ENCODE results near the gene POMC.
"Not testable (repeated sequence)": the region's sequence is repeated elsewhere in the genome, so short reads cannot be mapped to it uniquely, and the experiment has no call there.

The POMC gene

DNA sequence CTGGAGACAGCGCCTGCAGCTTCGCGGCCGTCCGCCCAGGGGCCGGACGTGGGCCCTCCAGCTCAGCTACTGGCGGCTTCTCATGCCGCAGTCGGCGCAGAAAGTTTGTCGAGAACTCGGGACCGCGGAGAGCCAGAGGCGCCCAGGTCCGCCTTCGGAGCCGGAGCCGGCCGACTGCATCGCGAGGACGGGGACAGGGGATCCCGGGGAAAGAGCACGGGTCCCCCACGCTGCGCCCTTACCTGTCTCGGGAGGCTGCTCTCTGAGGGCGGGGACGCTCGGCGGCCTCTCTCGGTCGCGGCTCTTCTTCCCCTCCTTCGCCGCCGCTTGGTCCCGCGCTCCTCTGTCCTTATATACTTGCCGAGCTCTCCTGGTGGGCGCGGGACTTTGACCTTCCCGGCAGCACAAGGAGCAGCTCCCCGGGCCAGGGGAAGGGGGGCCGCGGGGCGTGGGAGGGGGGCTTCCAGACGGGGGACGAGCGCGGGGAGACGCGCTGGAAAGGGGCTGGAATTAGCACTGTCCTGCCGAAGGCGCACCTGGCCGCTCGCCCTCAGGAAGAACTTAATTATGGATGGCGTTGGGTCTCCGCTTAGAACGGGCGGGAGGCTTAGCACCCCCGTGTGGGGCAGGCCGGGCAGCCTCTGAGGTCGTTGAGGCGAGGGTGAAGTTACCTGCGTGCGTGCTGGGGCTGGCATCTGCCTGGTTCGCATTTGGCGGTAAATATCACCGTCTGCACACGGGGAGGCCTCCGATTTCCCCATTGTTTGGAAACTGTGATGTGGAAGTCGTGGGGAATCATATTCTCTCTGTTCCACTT is at the start of gene POMC:
Gene POMC (minus strand): TSS at position 325 of the 817 bp plus-strand sequence. CDS start 3,808 bp downstream, outside the sequence.
- DNase-seq: peak; percentile 40

DNA sequence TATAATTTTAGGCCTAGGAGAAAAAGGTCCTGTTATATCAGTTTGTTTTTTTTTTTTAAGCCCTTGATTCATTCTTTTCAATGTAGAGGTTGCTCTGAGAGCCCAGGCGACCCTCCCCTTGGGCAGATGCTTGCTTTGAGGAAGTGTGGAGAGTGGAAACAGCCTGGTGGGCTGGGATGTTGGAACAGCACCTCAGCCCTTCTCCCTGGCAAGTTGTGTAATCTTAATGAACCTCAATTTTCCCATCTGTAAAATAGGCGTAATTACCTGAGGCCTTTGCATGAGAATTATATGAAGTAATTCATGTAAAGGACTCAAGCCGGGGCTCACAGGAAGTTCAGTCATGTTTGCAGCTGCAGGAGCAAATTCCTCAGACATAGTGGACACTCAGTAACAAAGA is 49.7 kb upstream of the POMC start:
- DNase-seq: no peak

- DNase-seq: peak; percentile 93
Measured at GRCh38 chr2:25215948-25216679, 47.7 kb upstream of the POMC start.

- no peak for DNase-seq
Measured at GRCh38 chr2:25215232-25215631, 46.9 kb upstream of the POMC start.

- DNase-seq: no peak
Measured at GRCh38 chr2:25213229-25213628, 44.8 kb upstream of the POMC start.

DNA sequence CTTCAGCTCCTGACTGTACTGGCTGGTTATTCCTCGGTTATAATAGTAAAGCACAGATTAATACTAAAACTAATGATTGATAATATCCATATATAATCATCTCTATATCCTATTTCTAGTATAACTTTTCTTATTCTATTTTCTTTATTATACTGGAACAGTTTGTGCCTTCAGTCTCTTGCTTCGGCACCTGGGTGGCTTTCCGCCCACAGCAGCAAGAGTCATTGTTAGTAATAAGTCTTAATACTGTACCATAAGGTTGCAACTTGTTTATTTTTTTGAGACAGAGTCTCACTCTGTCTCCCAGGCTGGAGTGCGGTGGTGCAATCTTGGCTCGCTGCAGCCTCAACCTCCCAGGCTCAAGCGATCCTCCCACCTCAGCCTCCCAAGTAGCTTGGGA is 42.5 kb upstream of the POMC start:
- not testable (repeated sequence) for DNase-seq

GRCh38 chr2:25207078-25207545 is 38.7 kb upstream of the POMC start:
- no peak for DNase-seq

DNA sequence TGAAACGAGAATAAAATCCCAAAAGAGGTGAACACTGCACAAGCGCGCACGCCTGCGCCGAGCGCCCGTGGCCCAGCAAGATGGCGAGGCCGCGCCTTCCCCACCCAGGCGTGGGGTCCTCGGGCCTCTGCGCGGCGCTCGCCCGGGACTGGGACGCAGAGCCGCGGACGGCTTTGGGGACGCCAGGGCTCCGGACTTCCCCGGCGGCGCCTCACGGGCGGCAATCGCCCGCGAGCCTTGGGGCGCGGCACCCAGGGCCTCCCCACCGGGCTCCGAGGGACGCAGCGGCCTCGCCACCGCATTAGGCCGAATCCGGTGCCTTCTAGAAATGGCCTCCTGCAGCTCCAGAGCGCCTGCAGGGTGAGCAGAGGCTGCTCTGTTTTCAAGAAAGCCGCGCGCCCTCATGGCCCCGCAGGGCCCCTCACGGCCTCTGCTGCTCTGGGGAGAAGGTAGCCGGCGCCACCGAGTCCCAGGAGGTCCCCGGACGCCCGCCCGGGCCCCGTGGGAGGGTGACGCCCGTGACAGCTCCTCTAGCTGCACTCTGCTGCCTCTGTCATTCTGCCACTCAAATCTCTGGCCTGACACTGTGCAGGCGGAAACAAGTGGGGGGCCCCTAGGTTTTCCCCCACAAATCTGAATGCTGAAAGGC is 35.9 kb upstream of the POMC start:
- no peak for DNase-seq

- no peak for DNase-seq
Measured at GRCh38 chr2:25202275-25202674, 33.9 kb upstream of the POMC start.

- DNase-seq: no peak
Measured at GRCh38 chr2:25201794-25202193, 33.4 kb upstream of the POMC start.

GRCh38 chr2:25201265-25201664 is 32.9 kb upstream of the POMC start:
- DNase-seq: no peak

DNA sequence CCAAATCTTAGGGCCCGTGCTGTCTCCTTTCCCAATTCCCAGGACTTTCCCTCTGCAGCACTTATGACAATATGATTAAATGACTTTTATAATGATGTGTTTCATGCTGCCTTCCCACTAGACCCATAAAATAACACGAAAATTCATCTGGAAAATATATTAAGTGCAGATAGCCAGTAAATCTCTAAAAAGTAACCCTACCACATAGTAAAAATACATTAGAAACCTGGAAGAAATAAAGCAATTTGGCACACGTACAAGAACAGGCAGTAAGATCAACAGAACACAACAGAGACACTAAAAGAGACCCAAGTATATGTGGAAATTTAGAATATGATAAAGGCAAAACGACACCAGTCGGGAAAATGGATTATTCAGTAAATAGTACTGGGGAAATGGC is 30.2 kb upstream of the POMC start:
- DNase-seq: no peak

DNA sequence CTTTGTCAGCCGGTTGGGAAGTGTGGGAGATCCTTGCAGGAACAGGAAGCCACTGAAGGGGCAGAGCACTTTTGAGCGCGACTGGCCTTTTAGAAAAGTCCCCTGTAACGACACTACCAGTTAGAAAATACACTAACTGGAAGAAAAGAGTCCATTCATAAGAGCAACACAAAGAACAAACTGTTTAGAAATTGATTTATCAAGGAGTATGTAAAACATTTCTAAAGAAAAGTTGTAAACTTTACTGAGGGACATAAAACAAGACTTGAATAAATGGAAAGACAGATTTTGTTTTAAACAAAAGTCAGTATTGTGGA is 29.8 kb upstream of the POMC start:
- no peak for DNase-seq

DNA sequence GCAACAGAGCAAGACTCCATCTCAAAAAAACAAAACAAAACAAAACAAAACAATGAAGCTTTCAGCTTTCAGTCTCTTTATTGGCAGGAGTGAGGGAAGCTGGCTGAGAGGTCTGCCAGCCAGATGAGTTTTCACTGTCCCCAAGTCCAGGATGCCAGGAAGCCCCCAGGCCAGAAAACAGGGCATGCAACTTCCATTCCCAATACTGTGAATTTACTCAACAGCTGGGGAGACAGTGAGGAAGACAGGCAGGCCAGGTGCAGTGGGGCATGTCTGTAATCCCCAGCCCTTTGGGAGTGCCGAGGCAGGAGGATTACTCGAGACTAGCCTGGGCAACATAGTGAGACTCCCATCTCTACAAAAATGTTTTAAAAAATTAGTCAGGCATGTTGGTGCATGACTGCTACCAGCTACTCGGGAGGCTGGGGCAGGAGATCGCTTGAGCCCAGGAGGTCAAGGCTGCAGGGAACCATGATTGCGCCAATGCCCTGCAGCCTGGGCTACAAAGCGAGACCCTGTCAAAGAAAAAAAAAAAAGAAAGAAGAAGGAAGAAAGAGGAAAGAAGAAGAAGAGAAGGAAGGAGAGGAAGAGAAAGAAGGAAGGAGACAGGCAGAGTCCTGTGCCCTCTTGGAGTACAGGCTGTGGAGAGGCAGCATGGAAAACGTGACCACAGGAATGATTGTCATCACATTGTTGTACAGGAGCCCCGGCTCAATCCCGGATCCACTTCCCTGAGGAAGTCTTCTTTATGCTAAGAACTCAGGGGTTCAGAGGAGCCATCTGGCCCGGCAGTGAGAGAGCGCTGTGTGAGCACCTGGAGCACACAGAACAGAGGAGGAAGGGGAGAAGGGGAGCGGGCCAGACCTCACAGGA is 29.2 kb upstream of the POMC start:
- peak; percentile 57 for DNase-seq

- no peak for DNase-seq
Measured at GRCh38 chr2:25194576-25195122, 26.3 kb upstream of the POMC start.

DNA sequence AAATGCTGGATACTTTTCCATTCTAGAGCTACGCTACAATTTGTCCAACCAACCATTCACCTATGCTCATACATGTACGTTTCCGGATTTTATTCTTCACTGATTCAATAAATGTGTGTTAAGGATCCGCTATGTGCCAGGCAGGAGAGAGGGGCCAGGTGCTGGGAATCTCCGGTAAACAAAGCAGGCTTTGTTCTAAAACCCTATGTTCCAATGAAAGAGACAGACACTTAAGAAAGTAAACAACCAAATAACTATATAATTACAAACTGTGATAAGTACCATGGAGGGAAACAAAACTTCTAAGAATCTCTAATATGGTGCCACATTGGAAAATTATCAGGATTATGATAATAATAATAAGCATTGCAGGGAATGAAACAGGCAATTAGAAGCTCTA is 22.2 kb upstream of the POMC start:
- no peak for DNase-seq

DNA sequence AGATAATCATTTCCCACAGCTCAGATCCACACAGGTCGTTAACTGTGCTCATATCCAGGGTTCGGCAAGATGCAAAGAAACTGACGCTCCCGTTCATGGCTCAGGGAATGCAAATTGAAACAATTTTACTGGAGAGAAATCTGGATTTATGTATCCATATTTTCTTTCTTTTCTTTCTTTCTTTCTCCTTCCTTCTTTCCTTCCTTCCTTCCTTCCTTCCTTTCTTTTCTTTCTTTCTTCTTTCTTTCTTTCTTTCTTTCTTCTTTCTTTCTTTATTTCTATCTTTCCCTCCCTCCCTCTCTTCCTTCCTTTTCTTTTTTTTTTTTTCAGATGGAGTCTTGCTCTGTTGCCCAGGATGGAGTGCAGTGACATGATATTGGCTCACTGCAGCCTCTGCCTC is 20.0 kb upstream of the POMC start:
- DNase-seq: no peak

- no peak for DNase-seq
Measured at GRCh38 chr2:25187729-25188350, 19.5 kb upstream of the POMC start.

DNA sequence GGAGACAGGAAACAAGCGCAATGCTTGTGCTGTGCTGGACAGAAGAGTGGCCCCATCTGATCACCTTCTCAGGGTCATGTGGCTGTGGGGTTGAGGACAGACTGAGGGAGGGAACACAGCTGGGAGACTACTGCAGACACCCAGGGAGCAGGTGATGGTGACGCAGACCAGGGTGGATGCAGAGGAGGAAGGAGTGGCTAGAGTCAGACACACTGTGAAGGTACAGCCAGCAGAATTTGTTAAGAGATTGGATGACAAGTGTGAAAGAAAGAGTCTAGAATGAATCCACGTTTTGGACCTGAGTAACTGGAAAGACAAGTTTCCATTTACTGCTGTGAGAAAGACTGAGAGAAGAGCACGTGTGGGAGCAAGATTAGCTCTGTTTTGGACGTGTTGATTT is 15.9 kb upstream of the POMC start:
- no peak for DNase-seq

- no peak for DNase-seq
Measured at GRCh38 chr2:25178976-25179375, 10.6 kb upstream of the POMC start.

DNA sequence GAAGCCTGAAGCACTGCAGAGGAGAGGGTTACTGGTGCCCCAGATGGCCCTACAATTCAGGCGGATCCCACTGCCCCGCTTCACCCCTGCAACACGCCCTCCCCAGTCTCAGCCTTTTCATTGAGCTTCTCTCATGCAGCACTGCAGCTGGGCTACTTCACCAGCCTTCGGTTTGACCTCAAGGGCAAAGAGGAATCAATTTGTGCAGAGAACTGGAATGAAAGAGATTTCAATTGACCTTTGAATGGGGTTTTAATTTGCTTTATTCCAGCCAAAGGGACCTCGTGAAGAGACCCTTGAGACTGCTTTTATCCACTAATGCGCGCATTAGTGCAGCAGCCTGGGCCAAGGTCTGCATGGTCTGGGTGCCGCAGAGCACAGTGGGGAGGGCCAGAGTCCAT is 8.8 kb upstream of the POMC start:
- DNase-seq: no peak

GRCh38 chr2:25176541-25177181 is 8.3 kb upstream of the POMC start:
- DNase-seq: no peak
